Progenitor cell of endocrine pancreas (in vitro differentiated cells): ENCODE results near the gene PTPRU. TPM values are rescaled to one million over a fixed set of nuclear protein-coding genes. Genes with fewer than 3 reads are reported as not detected.

Experiments used
- DNase-seq: peaks from one replicate; pipeline ENCODE4 v3.0.0; 2021; ENCODE audit warnings: low spot score; ENCODE audit not compliant: unreplicated experiment
- H3K27ac Mint-ChIP-seq: 2 replicates; pipeline ENCODE4 v1.8.0; 2021; ENCODE audit warnings: mild to moderate bottlenecking, moderate library complexity, mixed read lengths
- H3K27me3 Mint-ChIP-seq: 2 replicates; pipeline ENCODE4 v1.8.0; 2021; ENCODE audit warnings: mixed read lengths
- H3K36me3 Mint-ChIP-seq: 2 replicates; pipeline ENCODE4 v1.8.0; 2022; ENCODE audit warnings: mixed read lengths; ENCODE audit not compliant: insufficient read depth
- H3K4me1 Mint-ChIP-seq: 2 replicates; pipeline ENCODE4 v1.8.0; 2021; ENCODE audit warnings: low read depth, mixed read lengths
- H3K4me3 Mint-ChIP-seq: 2 replicates; pipeline ENCODE4 v1.8.0; 2021; ENCODE audit warnings: low read depth, mild to moderate bottlenecking, moderate library complexity, mixed read lengths
- H3K9me3 Mint-ChIP-seq: 2 replicates; pipeline ENCODE4 v1.8.0; 2021; ENCODE audit warnings: low read depth, mixed read lengths
- total RNA-seq: library from RNA; stranded (reverse); gene quantifications from 2 replicates; pipeline ENCODE4 v1.2.1, GENCODE V29; 2021
- TF ChIP-seq, protein P1 (sequence below): fragments of 200-600 bp; sonication (generic); IDR thresholded peaks from one replicate; pipeline ENCODE4 v1.5.0; 2021; ENCODE audit warnings: antibody characterized with exemption, mild to moderate bottlenecking; ENCODE audit not compliant: unreplicated experiment

PTPRU gene
- total RNA-seq, 1 donor from 2014 or later, result 79.4 TPM

DNA sequence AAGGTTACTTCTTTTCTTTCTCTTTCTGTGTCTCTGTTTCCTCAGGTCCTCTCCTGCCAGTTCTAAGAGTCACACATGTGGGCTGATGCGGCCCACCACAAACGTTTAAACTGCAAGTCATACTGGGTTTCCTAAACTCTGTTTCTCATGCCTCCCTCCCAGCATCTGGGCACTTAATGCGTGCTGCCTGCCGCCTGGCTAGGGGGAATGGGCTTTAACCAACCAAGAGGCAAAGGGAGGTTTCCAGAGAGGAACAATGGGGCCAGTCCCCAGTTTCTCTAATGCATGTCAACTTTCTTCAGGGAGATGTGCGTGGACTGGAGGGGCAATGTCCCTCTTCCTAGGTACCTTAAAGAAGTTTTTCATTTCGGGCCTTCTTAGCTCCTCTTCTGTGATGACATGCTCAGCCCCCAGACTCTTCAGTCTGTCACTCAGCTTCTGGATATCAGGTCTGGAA is 34.7 kb upstream of the PTPRU start:
- no peak overlapping the region for H3K27ac Mint-ChIP-seq

DNA sequence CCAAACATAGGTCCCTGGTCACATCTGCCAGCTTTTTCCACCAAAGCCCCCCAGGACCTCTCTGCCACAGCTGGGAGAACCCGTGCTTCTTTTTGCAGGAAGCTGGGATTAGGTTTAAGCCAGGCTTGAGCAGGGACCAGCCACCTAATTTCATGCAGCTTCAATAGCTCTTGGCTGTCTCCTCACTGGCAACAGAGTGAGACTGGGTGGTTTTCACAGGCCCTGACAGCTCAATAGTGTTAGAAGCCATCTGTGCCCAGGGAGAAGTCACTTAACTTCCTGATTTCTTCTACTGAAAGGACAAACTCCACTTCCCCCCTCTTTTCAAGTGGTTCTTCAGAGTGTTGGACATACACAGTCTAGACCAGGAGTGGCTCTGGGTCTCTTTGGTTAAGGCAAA is 34.3 kb upstream of the PTPRU start:
- DNase-seq, result no peak
- H3K27ac Mint-ChIP-seq, result peak overlapping the region; percentile 92
- no peaks in the 10 kb centered on the region for H3K27me3 Mint-ChIP-seq
- no peaks in the 10 kb centered on the region for H3K9me3 Mint-ChIP-seq
- H3K4me1 Mint-ChIP-seq, result peaks cover 4% of the 10 kb centered on the region
- H3K36me3 Mint-ChIP-seq, result peaks cover 6% of the 10 kb centered on the region
- TF ChIP-seq, protein P1, sequence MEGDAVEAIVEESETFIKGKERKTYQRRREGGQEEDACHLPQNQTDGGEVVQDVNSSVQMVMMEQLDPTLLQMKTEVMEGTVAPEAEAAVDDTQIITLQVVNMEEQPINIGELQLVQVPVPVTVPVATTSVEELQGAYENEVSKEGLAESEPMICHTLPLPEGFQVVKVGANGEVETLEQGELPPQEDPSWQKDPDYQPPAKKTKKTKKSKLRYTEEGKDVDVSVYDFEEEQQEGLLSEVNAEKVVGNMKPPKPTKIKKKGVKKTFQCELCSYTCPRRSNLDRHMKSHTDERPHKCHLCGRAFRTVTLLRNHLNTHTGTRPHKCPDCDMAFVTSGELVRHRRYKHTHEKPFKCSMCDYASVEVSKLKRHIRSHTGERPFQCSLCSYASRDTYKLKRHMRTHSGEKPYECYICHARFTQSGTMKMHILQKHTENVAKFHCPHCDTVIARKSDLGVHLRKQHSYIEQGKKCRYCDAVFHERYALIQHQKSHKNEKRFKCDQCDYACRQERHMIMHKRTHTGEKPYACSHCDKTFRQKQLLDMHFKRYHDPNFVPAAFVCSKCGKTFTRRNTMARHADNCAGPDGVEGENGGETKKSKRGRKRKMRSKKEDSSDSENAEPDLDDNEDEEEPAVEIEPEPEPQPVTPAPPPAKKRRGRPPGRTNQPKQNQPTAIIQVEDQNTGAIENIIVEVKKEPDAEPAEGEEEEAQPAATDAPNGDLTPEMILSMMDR, result no peak
- H3K4me3 Mint-ChIP-seq, result no peak overlapping the region

More for the DNA sequence above, 34.7 kb upstream of the PTPRU start:
- no peak for DNase-seq
- Mint-ChIP-seq H3K36me3 (peaks cover 6% of the 10 kb centered on the region), H3K9me3 (no peaks in the 10 kb centered on the region), H3K4me1 (peaks cover 4% of the 10 kb centered on the region), H3K27me3 (no peaks in the 10 kb centered on the region), H3K4me3 (no peak overlapping the region)
- TF ChIP-seq, protein P1, result no peak

DNA sequence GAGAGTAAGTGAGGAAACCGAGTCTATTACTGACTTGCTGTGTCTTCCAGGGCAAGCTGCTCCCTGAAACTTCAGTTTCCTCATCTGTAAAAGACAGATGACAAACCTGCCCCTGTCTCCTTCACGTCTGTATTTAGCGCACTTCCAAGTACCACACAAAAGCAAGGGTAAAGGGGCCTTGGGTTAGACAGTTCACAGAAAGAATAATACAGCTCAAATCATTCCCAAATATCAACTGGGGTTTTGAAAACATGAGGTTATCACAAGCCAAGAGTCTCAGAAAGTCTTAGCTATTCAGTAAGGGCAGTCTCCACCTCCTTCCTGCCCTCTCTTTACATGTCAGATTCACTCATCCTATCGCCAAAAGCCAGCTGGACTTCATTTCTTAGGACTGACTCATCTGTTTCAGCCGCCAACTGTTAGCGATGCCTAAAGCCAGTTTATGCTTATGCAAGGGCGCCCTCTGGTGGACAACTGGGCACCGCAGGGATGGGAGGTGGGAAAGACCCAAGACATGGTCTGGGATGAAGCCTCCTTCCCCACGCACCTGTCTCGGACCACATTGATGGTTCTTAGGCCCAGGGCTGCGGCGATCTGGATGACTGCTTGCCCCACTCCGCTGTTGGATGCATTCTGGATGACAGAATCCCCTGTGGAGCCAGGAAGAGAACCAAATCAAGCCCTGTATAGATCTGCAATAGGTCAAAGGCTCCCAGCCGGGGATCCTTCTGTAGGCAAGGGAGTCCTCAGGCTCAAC is 33.6 kb upstream of the PTPRU start:
- TF ChIP-seq, protein P1, result peak; percentile 99
- Mint-ChIP-seq H3K4me3 (no peak overlapping the region), H3K9me3 (no peaks in the 10 kb centered on the region), H3K27ac (peak overlapping the region; percentile 92), H3K27me3 (no peaks in the 10 kb centered on the region), H3K36me3 (peaks cover 6% of the 10 kb centered on the region), H3K4me1 (peaks cover 4% of the 10 kb centered on the region)
- DNase-seq, result peak; percentile 92

DNA sequence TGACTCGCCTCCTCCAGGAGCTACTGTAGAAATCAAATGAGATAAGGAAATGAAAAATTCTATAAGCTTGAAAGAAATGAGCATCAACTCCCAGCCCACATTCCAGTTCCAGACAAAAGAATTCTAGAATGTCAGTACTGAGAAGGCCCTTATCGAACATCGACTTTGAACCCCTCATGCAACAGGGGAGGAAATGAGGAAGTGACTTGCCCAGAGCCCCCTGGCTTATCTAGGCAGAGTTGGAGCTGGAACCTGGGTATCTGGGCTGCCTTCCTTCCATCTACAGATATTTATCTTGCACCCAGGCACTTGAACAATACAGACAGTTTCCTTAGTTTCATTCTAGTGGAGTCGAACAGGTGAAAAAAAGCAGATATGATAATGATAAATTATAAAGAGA is 27.9 kb upstream of the PTPRU start:
- TF ChIP-seq, protein P1, result no peak
- H3K9me3 Mint-ChIP-seq, result no peaks in the 10 kb centered on the region
- H3K4me1 Mint-ChIP-seq, result peaks cover 5% of the 10 kb centered on the region
- peaks cover 14% of the 10 kb centered on the region for H3K36me3 Mint-ChIP-seq
- H3K4me3 Mint-ChIP-seq, result no peak overlapping the region
- DNase-seq, result no peak
- H3K27ac Mint-ChIP-seq, result peak overlapping the region; percentile 45
- H3K27me3 Mint-ChIP-seq, result no peaks in the 10 kb centered on the region

- Mint-ChIP-seq H3K36me3 (peaks cover 16% of the 10 kb centered on the region), H3K4me3 (no peak overlapping the region), H3K4me1 (peaks cover 5% of the 10 kb centered on the region), H3K27me3 (no peaks in the 10 kb centered on the region), H3K27ac (peak overlapping the region; percentile 11), H3K9me3 (no peaks in the 10 kb centered on the region)
- TF ChIP-seq, protein P1, result no peak
- DNase-seq, result no peak
Observed at GRCh38 chr1:29209173-29209572, 27.1 kb upstream of the PTPRU start.
